Liver (tissue), 3 donors: ENCODE results near the gene SLC7A14.

Source experiments
- CTCF ChIP-seq: fragments of 150-350 bp; IDR thresholded peaks from 2 replicates; pipeline ENCODE4 v1.5.1; 2017; ENCODE audit warnings: improper control_type of control experiment, low read depth, low read length; ENCODE audit not compliant: missing input control
- GABPA ChIP-seq, 2 donors: IDR thresholded peaks in 1 of 2; conservative IDR thresholded peaks in 1 of 2; 2 replicates each; pipeline ENCODE4 v1.6.1; 2016; ENCODE audit warnings: antibody characterized with exemption in 2 of 2, mild to moderate bottlenecking in 1 of 2, moderate library complexity in 1 of 2
- donor health status: healthy.
- donor health status: healthy.

GRCh38 chr3:170475092-170475685 is 110.7 kb downstream of the SLC7A14 start:
- no peak for TF ChIP-seq CTCF
- no peak for TF ChIP-seq GABPA (IDR thresholded peaks at IDR 0.05 in 1 of 2, conservative IDR thresholded peaks at IDR 0.05 in 1 of 2)
